Esophagus muscularis mucosa (tissue), 4 donors: Measurements from ENCODE around the gene NPIPB6. TPM values are rescaled to one million over a fixed set of nuclear protein-coding genes. Genes with fewer than 3 reads are reported as not detected.

ENCODE experiments used
- DNase-seq: peaks from one replicate; pipeline ENCODE4 v3.0.0-alpha.2; 2017; ENCODE audit errors: extremely low spot score
- H3K27ac ChIP-seq, 4 donors: fragments of 200-600 bp; sonication (generic); replicated peaks in 1 of 4; 1 replicate in 3 of 4; 2 replicates in 1 of 4; pipeline ENCODE4 v1.5.1; 2016 to 2019; ENCODE audit warnings: mild to moderate bottlenecking in 1 of 4
- H3K27me3 ChIP-seq, 4 donors: fragments of 200-600 bp; sonication (generic); one replicate each; pipeline versions ENCODE4 v1.5.1 to v1.6.0; 2016 to 2019
- H3K36me3 ChIP-seq, 4 donors: fragments of 200-600 bp; sonication (generic); one replicate each; pipeline ENCODE4 v1.5.1; 2016 to 2019
- H3K4me1 ChIP-seq, 4 donors: fragments of 200-600 bp; sonication (generic); one replicate each; pipeline ENCODE4 v1.5.1; 2016 to 2019
- H3K4me3 ChIP-seq, 4 donors: fragments of 200-600 bp; sonication (generic); 1 replicate in 2 of 4; 2 replicates in 2 of 4; pipeline ENCODE4 v1.5.1; 2016 to 2019; ENCODE audit warnings: mild to moderate bottlenecking in 4 of 4, moderate library complexity in 1 of 4
- H3K9me3 ChIP-seq, 4 donors: fragments of 200-600 bp; sonication (generic); 1 replicate in 3 of 4; 2 replicates in 1 of 4; pipeline ENCODE4 v1.5.1; 2016 to 2019
- EP300 ChIP-seq: sonication (generic); formaldehyde crosslinking; IDR thresholded peaks from one replicate; pipeline ENCODE4 v1.6.1; 2017; ENCODE audit warnings: antibody characterized with exemption
- POLR2A ChIP-seq: fragments of 450-650 bp; IDR thresholded peaks from one replicate; pipeline ENCODE4 v1.6.1; 2017; ENCODE audit warnings: antibody characterized with exemption, moderate library complexity, mild to moderate bottlenecking, low read depth
- POLR2AphosphoS5 ChIP-seq, 2 donors: sonication (generic); formaldehyde crosslinking; IDR thresholded peaks; one replicate each; pipeline ENCODE4 v1.6.1; 2017; ENCODE audit warnings: antibody characterized with exemption in 2 of 2
- WGBS: methylation state at CpG from one replicate; pipeline ENCODE4 v1.1.5; 2018; 5-methylcytosine and 5-hydroxymethylcytosine counted together
- intact Hi-C: fragments of 100-400 bp; cut with DNase I; formaldehyde crosslinking; loops from one replicate; pipeline ENCODE4 v1.15.1; 2023
- total RNA-seq, 4 donors: library from RNA; depleted of rRNA; stranded (reverse); fragments of >200 nt; gene quantifications; one replicate each; pipeline versions ENCODE4 v1.1.0 to v1.2.1, GENCODE V29; 2016
- TF ChIP-seq, protein P1 (sequence below), 3 experiments: fragments of 200-600 bp in 2 of 3; fragments of 450-650 bp in 1 of 3; sonication (generic) in 2 of 3; IDR thresholded peaks; one replicate each; pipeline ENCODE4 v1.5.1; 2017 to 2019; ENCODE audit warnings: antibody characterized with exemption in 3 of 3, mild to moderate bottlenecking in 2 of 3, moderate library complexity in 1 of 3

The NPIPB6 gene
- total RNA-seq, 4 donors from 2014 or later: 0.58 to 3.3 (median 2.7) TPM; not detected in 1

DNA sequence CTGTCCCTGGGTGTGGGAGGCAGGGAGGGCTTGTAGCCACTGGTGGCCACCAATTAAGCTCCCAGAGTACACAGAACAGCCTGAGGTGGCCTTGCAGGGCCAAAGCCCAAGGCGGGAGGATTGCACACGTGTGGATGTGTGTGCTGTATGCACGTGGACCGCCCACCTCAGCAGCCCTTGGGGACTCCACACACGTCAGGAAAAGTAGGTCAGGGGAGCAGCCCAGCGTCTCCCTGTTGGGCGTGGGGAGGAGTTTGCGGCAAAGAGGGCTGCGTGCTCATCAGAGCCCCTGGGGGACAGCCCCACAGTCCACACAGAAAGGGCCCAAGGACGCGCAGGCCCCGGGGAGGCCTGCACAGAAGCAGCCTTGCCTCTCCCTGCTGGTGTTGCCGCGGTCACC lies 51.4 kb downstream of the NPIPB6 start:
- DNase-seq: no peak
- Histone ChIP-seq H3K27me3 (peaks cover 0 to 9% (median 0%) of the 10 kb centered on the region in 4 donors), H3K9me3 (no peaks in the 10 kb centered on the region), H3K36me3 (no peaks in the 10 kb centered on the region), H3K4me1 (no peaks in the 10 kb centered on the region), H3K27ac (no peak overlapping the region), H3K4me3 (no peak overlapping the region)
- intact Hi-C loops: no loop called here
- 87% methylated on average over 3 of the region's 14 CpGs for WGBS
- TF ChIP-seq POLR2A (no peak), POLR2AphosphoS5 (IDR thresholded peaks at IDR 0.05) (no peak), EP300 (no peak)
- TF ChIP-seq, protein P1, sequence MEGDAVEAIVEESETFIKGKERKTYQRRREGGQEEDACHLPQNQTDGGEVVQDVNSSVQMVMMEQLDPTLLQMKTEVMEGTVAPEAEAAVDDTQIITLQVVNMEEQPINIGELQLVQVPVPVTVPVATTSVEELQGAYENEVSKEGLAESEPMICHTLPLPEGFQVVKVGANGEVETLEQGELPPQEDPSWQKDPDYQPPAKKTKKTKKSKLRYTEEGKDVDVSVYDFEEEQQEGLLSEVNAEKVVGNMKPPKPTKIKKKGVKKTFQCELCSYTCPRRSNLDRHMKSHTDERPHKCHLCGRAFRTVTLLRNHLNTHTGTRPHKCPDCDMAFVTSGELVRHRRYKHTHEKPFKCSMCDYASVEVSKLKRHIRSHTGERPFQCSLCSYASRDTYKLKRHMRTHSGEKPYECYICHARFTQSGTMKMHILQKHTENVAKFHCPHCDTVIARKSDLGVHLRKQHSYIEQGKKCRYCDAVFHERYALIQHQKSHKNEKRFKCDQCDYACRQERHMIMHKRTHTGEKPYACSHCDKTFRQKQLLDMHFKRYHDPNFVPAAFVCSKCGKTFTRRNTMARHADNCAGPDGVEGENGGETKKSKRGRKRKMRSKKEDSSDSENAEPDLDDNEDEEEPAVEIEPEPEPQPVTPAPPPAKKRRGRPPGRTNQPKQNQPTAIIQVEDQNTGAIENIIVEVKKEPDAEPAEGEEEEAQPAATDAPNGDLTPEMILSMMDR (IDR thresholded peaks at IDR 0.05): no peak

- H3K27ac ChIP-seq: no peak overlapping the region
- no peaks in the 10 kb centered on the region for H3K36me3 ChIP-seq
- TF ChIP-seq POLR2AphosphoS5 (IDR thresholded peaks at IDR 0.05) (no peak), POLR2A (no peak), EP300 (no peak)
- TF ChIP-seq, protein P1 (IDR thresholded peaks at IDR 0.05): no peak
- DNase-seq: no peak
- H3K9me3 ChIP-seq: no peaks in the 10 kb centered on the region
- H3K4me3 ChIP-seq: no peak overlapping the region
- H3K4me1 ChIP-seq: no peaks in the 10 kb centered on the region
- intact Hi-C loops: no loop called here
- H3K27me3 ChIP-seq: peaks cover 0 to 11% (median 0%) of the 10 kb centered on the region in 4 donors
- 86% methylated on average over 4 of the region's 4 CpGs for WGBS
Observed at GRCh38 chr16:28311413-28311812, 51.9 kb downstream of the NPIPB6 start.

GRCh38 chr16:28310796-28311195 lies 52.5 kb downstream of the NPIPB6 start:
- Histone ChIP-seq H3K36me3 (no peaks in the 10 kb centered on the region), H3K4me3 (no peak overlapping the region), H3K4me1 (no peaks in the 10 kb centered on the region), H3K9me3 (no peaks in the 10 kb centered on the region), H3K27ac (no peak overlapping the region), H3K27me3 (peaks cover 0 to 11% (median 0%) of the 10 kb centered on the region in 4 donors)
- no peak for DNase-seq
- intact Hi-C loops: no loop called here
- TF ChIP-seq POLR2AphosphoS5 (IDR thresholded peaks at IDR 0.05) (no peak), EP300 (no peak)
- 90% methylated on average over 11 of the region's 11 CpGs for WGBS

DNA sequence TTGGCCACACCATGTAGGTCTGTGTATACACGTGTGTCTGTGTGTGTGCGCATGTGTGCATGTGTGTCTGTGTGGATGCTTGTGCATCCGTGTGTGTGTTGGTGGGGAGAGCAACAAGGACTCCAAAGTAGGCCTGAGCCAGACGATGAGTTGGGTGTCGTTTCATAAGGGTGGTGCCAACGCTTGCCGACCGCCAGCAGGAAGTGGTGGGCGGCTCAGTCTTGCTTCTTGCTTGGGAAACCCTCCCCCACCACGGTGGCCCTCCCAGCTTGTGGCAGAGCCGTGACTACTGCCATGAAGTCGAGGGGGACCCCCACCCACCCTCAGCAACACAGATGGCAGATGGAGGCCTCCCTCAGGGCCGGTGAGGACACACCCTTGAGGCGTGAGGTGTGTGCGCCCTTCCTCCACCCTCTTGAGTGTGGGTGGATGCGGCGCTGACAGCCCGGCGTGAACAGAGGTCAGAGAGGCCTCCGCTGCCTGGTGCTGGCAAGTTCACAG lies 53.4 kb downstream of the NPIPB6 start:
- H3K36me3 ChIP-seq: no peaks in the 10 kb centered on the region
- intact Hi-C loops: no loop called here
- peaks cover 0 to 10% (median 0%) of the 10 kb centered on the region in 4 donors for H3K27me3 ChIP-seq
- H3K27ac ChIP-seq: no peak overlapping the region
- DNase-seq: no peak
- WGBS: 65% methylated on average over 8 of the region's 20 CpGs
- TF ChIP-seq EP300 (no peak), POLR2AphosphoS5 (IDR thresholded peaks at IDR 0.05) (no peak), POLR2A (no peak)
- TF ChIP-seq, protein P1 (IDR thresholded peaks at IDR 0.05): no peak
- no peaks in the 10 kb centered on the region for H3K9me3 ChIP-seq
- no peaks in the 10 kb centered on the region for H3K4me1 ChIP-seq
- H3K4me3 ChIP-seq: no peak overlapping the region

DNA sequence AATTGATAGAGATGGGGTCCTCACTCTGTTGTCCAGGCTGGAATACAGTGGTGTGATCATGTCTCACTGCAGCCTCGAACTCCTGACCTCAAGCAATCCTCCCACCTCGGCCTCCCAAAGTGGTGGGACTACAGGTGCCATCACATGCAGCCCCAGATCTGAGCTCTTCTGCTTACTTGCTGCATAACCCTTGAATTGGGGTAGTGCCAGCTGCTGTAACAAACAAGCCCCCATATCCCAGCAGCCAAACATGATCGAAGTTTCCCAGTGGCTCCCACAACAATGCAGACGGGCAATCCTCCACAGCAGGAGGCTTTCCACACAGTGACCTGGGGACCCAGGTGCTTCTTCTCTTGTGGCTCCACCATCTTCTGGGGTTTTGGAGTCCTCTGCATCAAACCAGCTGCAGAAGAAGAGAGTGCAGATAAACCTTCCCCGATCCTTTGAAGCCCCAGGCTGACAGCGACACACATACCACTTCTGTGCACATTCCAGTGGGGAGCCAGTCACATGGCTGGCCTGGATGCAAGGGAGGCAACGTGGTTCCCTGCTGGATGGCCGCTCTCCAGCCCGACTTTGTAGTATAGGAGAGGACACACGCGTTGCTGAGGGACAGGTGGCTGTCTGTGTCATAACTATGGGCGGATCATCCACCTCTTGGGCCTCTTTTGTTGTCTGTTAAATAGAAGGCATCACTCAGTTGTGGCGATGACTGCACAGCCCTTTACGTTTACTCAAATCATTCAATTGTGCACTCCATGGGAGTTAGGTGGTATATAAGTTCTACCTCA lies 54.3 kb downstream of the NPIPB6 start:
- no peak for DNase-seq
- TF ChIP-seq EP300 (no peak), POLR2A (no peak), POLR2AphosphoS5 (IDR thresholded peaks at IDR 0.05) (no peak)
- TF ChIP-seq, protein P1 (IDR thresholded peaks at IDR 0.05): no peak
- Histone ChIP-seq H3K27ac (no peak overlapping the region), H3K27me3 (peaks cover 0 to 6% (median 0%) of the 10 kb centered on the region in 4 donors), H3K4me1 (no peaks in the 10 kb centered on the region), H3K4me3 (no peak overlapping the region), H3K36me3 (no peaks in the 10 kb centered on the region), H3K9me3 (no peaks in the 10 kb centered on the region)
- intact Hi-C loops: no loop called here
- WGBS: 85% methylated on average over 14 of the region's 14 CpGs
